ENCODE measurements around the gene NLK. TPM values are rescaled to one million over a fixed set of nuclear protein-coding genes. Genes with fewer than 3 reads are reported as not detected.

NLK gene
- total RNA-seq, 1 experiment from 2014 or later = 40.3 TPM

- POLR2A ChIA-PET = no interaction called here
- Mint-ChIP-seq H3K27me3 (ENCODE audit: low read depth) (no peaks in the 10 kb centered on the region), H3K36me3 (peaks cover 8% of the 10 kb centered on the region), H3K4me1 (peaks cover 64% of the 10 kb centered on the region), H3K4me3 (no peak overlapping the region), H3K27ac (no peak overlapping the region), H3K9me3 (peaks cover 4% of the 10 kb centered on the region; the same call in 1 of the 2 replicates)
- DNase-seq (ENCODE audit: low spot score) = no peak
- no peak for ATAC-seq
- CTCF ChIA-PET = interaction anchor here (0.8 to 1.1 kb wide), 2 partner anchors 15 to 175 kb away, joined by 3 to 4 read pairs; no protein-coding TSS in a partner anchor
- TF ChIP-seq ZNF532 (CRISPR knock-in tag; IDR thresholded peaks at IDR 0.05; ENCODE audit: borderline replicate concordance) = no peak
- TF ChIP-seq FOXP1 (CRISPR knock-in tag; IDR thresholded peaks at IDR 0.05; ENCODE audit: borderline replicate concordance) = no peak
- no peak for TF ChIP-seq ZNF425 (CRISPR knock-in tag; conservative IDR thresholded peaks at IDR 0.05)
- TF ChIP-seq ZMAT4 (CRISPR knock-in tag; IDR thresholded peaks at IDR 0.05) = no peak
- no peak for TF ChIP-seq CREB1 (CRISPR knock-in tag; IDR thresholded peaks at IDR 0.05)
- TF ChIP-seq MAX (CRISPR knock-in tag; IDR thresholded peaks at IDR 0.05) = no peak
- no peak for TF ChIP-seq AFF4 (CRISPR knock-in tag; IDR thresholded peaks at IDR 0.05; ENCODE audit: borderline replicate concordance)
- no peak for TF ChIP-seq ATF3 (CRISPR knock-in tag; conservative IDR thresholded peaks at IDR 0.05)
- no peak for TF ChIP-seq ZNF281 (CRISPR knock-in tag; IDR thresholded peaks at IDR 0.05)
- TF ChIP-seq CBFB (CRISPR knock-in tag; IDR thresholded peaks at IDR 0.05; ENCODE audit: low read depth) = no peak
- TF ChIP-seq TCF7 (CRISPR knock-in tag; IDR thresholded peaks at IDR 0.05; ENCODE audit: low read depth) = no peak
- TF ChIP-seq SOX15 (CRISPR knock-in tag; IDR thresholded peaks at IDR 0.05) = no peak
- TF ChIP-seq AR (CRISPR knock-in tag; IDR thresholded peaks at IDR 0.05) = no peak
- no peak for TF ChIP-seq GTF2I (CRISPR knock-in tag; conservative IDR thresholded peaks at IDR 0.05)
- TF ChIP-seq E2F1 (CRISPR knock-in tag; IDR thresholded peaks at IDR 0.05) = no peak
- no peak for TF ChIP-seq RELA (CRISPR knock-in tag; IDR thresholded peaks at IDR 0.05; ENCODE audit: borderline replicate concordance)
- TF ChIP-seq NFE2L1 (CRISPR knock-in tag; IDR thresholded peaks at IDR 0.05) = no peak
- no peak for TF ChIP-seq E2F5 (CRISPR knock-in tag; IDR thresholded peaks at IDR 0.05)
These were observed 33.7 kb downstream of the NLK start for GRCh38 chr17:28076144-28076543.
